ENCODE measurements around the gene CACNA1C.

- TF ChIP-seq POLR2A (IDR thresholded peaks at IDR 0.05; ENCODE audit: low read depth, low read length) (no peak), ZBTB11 (CRISPR knock-in tag; IDR thresholded peaks at IDR 0.05) (no peak), USF1 (IDR thresholded peaks at IDR 0.05; ENCODE audit: borderline replicate concordance, extremely low read length, insufficient read depth, low read depth, low read length) (no peak), HDAC2 (IDR thresholded peaks at IDR 0.05) (no peak), PBX3 (IDR thresholded peaks at IDR 0.05; ENCODE audit: insufficient replicate concordance, low read depth, low read length) (no peak), RCOR1 (conservative IDR thresholded peaks at IDR 0.05; ENCODE audit: low read depth, low read length) (no peak), CTCF (IDR thresholded peaks at IDR 0.05 in 2 of 3, conservative IDR thresholded peaks at IDR 0.05 in 1 of 3; ENCODE audit: control insufficient read depth in 2 of 3, extremely low read depth in 1 of 3, insufficient read depth in 1 of 3, low read depth in 3 of 3, low read length in 3 of 3) (no peak), PRDM15 (CRISPR knock-in tag; IDR thresholded peaks at IDR 0.05) (no peak), CBX5 (IDR thresholded peaks at IDR 0.05; ENCODE audit: low read depth) (no peak), MEF2A (IDR thresholded peaks at IDR 0.05; ENCODE audit: insufficient read depth, low read depth, low read length) (no peak)
These were observed 183.9 kb downstream of the CACNA1C start for GRCh38 chr12:2236506-2237294.

Measured in GM12878 (cell line).